Measurements from ENCODE around the gene SRD5A3. TPM values are rescaled to one million over a fixed set of nuclear protein-coding genes. Genes with fewer than 3 reads are reported as not detected.

The SRD5A3 gene
- total RNA-seq, 1 donor from 2014 or later: 25.5 TPM

DNA sequence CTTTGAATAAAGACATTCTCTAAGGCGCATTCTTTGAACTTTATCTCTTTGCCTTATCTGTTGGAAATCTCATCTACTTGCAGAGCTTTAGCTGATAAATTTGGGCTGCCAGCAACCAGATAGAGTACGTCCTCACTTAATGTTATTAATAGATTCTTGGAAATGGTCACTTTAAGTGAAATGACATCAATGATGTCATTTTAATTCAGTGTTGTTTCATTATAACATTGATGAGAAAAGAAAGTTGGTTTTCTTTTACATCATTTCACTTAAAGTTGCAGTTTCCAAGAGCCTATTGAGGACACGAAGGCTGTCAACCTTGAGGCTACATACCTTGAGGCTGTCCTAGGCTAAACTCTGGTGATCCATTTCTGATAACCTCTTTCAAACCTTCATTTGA lies 59.0 kb downstream of the SRD5A3 start:
- Histone ChIP-seq H3K4me1 (peaks cover 40% of the 10 kb centered on the region), H3K9me3 (no peaks in the 10 kb centered on the region), H3K27me3 (no peaks in the 10 kb centered on the region), H3K27ac (no peak overlapping the region), H3K4me3 (no peak overlapping the region), H3K36me3 (peaks cover 0 to 9% of the 10 kb centered on the region in 2 donors)
- no peak for DNase-seq (ENCODE audit: extremely low spot score in 2 of 2)
- intact Hi-C loops (cut with DNase I): no loop called here
- TF ChIP-seq POLR2AphosphoS5 (IDR thresholded peaks at IDR 0.05; ENCODE audit: insufficient read depth in 1 of 2, low read depth in 1 of 2) (no peak), POLR2A (IDR thresholded peaks at IDR 0.05) (no peak)
- TF ChIP-seq, protein P1, sequence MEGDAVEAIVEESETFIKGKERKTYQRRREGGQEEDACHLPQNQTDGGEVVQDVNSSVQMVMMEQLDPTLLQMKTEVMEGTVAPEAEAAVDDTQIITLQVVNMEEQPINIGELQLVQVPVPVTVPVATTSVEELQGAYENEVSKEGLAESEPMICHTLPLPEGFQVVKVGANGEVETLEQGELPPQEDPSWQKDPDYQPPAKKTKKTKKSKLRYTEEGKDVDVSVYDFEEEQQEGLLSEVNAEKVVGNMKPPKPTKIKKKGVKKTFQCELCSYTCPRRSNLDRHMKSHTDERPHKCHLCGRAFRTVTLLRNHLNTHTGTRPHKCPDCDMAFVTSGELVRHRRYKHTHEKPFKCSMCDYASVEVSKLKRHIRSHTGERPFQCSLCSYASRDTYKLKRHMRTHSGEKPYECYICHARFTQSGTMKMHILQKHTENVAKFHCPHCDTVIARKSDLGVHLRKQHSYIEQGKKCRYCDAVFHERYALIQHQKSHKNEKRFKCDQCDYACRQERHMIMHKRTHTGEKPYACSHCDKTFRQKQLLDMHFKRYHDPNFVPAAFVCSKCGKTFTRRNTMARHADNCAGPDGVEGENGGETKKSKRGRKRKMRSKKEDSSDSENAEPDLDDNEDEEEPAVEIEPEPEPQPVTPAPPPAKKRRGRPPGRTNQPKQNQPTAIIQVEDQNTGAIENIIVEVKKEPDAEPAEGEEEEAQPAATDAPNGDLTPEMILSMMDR (IDR thresholded peaks at IDR 0.05): no peak

DNA sequence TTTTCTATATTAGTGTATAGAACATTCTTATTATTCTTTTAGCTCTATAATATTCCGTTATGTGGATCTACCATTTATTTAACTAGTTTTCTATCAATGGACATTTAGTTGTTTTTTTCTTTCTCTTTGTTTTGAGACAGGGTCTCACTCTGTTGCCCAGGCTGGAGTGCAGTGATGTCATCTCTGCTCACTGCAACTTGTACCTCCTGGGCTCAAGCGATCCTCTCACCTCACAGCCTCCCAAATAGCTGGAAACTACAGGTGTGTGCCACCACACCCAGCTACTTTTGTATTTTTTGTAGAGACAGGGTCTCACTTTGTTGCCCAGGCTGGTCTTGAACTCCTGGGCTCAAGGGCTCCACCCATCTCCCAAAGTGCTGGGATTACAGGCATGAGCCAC lies 60.5 kb downstream of the SRD5A3 start:
- TF ChIP-seq POLR2A (IDR thresholded peaks at IDR 0.05): no peak
- TF ChIP-seq, protein P1 (IDR thresholded peaks at IDR 0.05): no peak
- TF ChIP-seq POLR2AphosphoS5 (IDR thresholded peaks at IDR 0.05; ENCODE audit: insufficient read depth in 1 of 2, low read depth in 1 of 2): no peak
- peaks cover 32% of the 10 kb centered on the region for H3K4me1 ChIP-seq
- H3K27ac ChIP-seq: no peak overlapping the region
- H3K36me3 ChIP-seq: peaks cover 0 to 9% of the 10 kb centered on the region in 2 donors
- no peak overlapping the region for H3K4me3 ChIP-seq
- DNase-seq (ENCODE audit: extremely low spot score in 2 of 2): no peak
- H3K27me3 ChIP-seq: no peaks in the 10 kb centered on the region
- intact Hi-C loops (cut with DNase I): no loop called here
- no peaks in the 10 kb centered on the region for H3K9me3 ChIP-seq

DNA sequence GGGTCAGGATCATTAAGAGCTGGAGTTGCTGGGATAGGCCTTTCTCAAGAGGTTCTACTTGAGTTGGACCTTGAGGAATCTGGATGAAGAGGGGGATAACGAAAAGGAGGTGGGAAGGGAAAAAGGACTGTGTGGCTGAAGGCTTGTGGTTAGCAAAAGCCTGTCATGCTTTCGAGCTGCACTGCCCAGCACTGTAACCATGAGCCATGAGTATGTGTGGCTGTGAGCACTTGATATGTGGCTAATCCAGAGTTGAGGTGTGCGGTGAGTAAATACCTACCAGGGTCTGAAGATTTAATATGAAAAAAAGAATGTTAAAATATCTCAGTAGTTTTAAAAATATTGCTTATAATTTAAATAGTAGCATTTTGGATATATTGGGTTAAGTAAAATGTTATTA lies 61.1 kb downstream of the SRD5A3 start:
- Histone ChIP-seq H3K27me3 (no peaks in the 10 kb centered on the region), H3K4me3 (no peak overlapping the region), H3K9me3 (no peaks in the 10 kb centered on the region), H3K4me1 (peaks cover 29% of the 10 kb centered on the region), H3K27ac (no peak overlapping the region), H3K36me3 (peaks cover 0 to 12% of the 10 kb centered on the region in 2 donors)
- DNase-seq (ENCODE audit: extremely low spot score in 2 of 2): no peak
- intact Hi-C loops (cut with DNase I): no loop called here
- TF ChIP-seq POLR2A (IDR thresholded peaks at IDR 0.05) (no peak), POLR2AphosphoS5 (IDR thresholded peaks at IDR 0.05; ENCODE audit: insufficient read depth in 1 of 2, low read depth in 1 of 2) (no peak)
- TF ChIP-seq, protein P1 (IDR thresholded peaks at IDR 0.05): no peak

- Histone ChIP-seq H3K36me3 (peaks cover 0 to 12% of the 10 kb centered on the region in 2 donors), H3K4me3 (no peak overlapping the region), H3K4me1 (peaks cover 29% of the 10 kb centered on the region), H3K27me3 (no peaks in the 10 kb centered on the region), H3K9me3 (no peaks in the 10 kb centered on the region), H3K27ac (no peak overlapping the region)
- no peak for DNase-seq (ENCODE audit: extremely low spot score in 2 of 2)
- intact Hi-C loops (cut with DNase I): no loop called here
- no peak for TF ChIP-seq POLR2A (IDR thresholded peaks at IDR 0.05)
- TF ChIP-seq, protein P1 (IDR thresholded peaks at IDR 0.05): no peak
- no peak for TF ChIP-seq POLR2AphosphoS5 (IDR thresholded peaks at IDR 0.05; ENCODE audit: insufficient read depth in 1 of 2, low read depth in 1 of 2)
Observed at GRCh38 chr4:55407764-55408163, 61.7 kb downstream of the SRD5A3 start.

GRCh38 chr4:55409468-55410171 lies 63.6 kb downstream of the SRD5A3 start:
- Histone ChIP-seq H3K4me1 (peaks cover 29% of the 10 kb centered on the region), H3K27ac (no peak overlapping the region), H3K36me3 (peaks cover 0 to 7% of the 10 kb centered on the region in 2 donors)

More at GRCh38 chr4:55409468-55410171, 63.6 kb downstream of the SRD5A3 start:
- no peak for DNase-seq (ENCODE audit: extremely low spot score in 2 of 2)
- Histone ChIP-seq H3K9me3 (no peaks in the 10 kb centered on the region), H3K4me3 (no peak overlapping the region), H3K27me3 (no peaks in the 10 kb centered on the region)
- TF ChIP-seq POLR2AphosphoS5 (IDR thresholded peaks at IDR 0.05; ENCODE audit: insufficient read depth in 1 of 2, low read depth in 1 of 2): no peak
- TF ChIP-seq, protein P1 (IDR thresholded peaks at IDR 0.05): no peak
- intact Hi-C loops (cut with DNase I): no loop called here

Data from vagina (tissue), 2 donors.